ENCODE measurements around the gene ADK. TPM values are rescaled to one million over a fixed set of nuclear protein-coding genes. Genes with fewer than 3 reads are reported as not detected.

ADK gene
- total RNA-seq, 2 donors from 2014 or later = 34.7 to 36.8 TPM

- DNase-seq (no peak), ATAC-seq (no peak)
- H3K9me3 ChIP-seq (ENCODE audit: control insufficient read depth, low read length, poor library complexity, severe bottlenecking) = no peaks in the 10 kb centered on the region
- H3K27ac Mint-ChIP-seq = no peak overlapping the region
- H3K36me3 Mint-ChIP-seq (ENCODE audit: low read depth) = no peaks in the 10 kb centered on the region
- H3K4me3 Mint-ChIP-seq = no peak overlapping the region
- H3K27me3 Mint-ChIP-seq = no peaks in the 10 kb centered on the region
- peaks cover 10% of the 10 kb centered on the region for H3K4me1 Mint-ChIP-seq
Observed at GRCh38 chr10:74610299-74610698, 459.3 kb downstream of the ADK start.

GRCh38 chr10:74612195-74612594 is 461.2 kb downstream of the ADK start:
- Mint-ChIP-seq H3K36me3 (ENCODE audit: low read depth) (no peaks in the 10 kb centered on the region), H3K27ac (no peak overlapping the region), H3K4me3 (no peak overlapping the region), H3K4me1 (peaks cover 6% of the 10 kb centered on the region), H3K27me3 (no peaks in the 10 kb centered on the region)
- no peak for DNase-seq
- ATAC-seq = no peak
- H3K9me3 ChIP-seq (ENCODE audit: control insufficient read depth, low read length, poor library complexity, severe bottlenecking) = no peaks in the 10 kb centered on the region

DNA sequence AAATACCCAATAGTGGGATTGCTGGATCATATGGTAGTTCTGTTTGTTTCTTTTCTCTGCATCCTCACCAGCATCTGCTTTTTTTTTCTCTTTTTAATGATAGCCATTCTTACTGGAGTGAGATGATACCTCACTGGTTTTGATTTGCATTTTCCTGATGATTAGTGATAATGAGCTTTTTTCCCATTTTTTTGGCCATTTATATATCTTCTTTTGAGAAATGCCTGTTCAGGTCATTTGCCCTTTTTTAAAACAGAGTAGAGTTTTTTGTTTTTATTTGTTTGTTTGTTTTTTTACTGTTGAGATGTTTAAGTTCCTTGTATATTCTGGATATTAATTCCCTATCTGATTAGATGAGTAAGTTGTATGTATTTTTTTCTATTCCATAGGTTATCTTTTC is 469.6 kb downstream of the ADK start:
- H3K36me3 Mint-ChIP-seq (ENCODE audit: low read depth) = peaks cover 5% of the 10 kb centered on the region

DNA sequence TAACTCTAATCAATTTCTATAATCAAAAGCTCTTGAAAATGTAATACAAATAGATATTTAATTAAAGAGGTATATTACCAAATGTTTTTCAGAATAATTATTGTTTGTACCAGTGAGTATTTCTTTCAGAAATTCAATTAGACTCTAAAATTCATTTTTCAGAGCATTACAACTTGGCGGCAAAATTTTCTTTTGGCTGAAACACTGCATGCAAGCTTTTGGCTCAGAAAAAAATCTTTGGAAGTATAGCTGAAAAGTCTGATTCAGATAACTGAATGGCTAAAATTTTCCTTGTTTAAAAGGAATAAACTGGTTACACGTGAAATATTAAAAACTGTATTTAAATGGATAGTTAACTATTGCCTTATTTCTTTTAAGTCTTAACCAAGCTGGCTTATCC is 472.8 kb downstream of the ADK start:
- no peak for ATAC-seq
- H3K4me1 Mint-ChIP-seq = no peaks in the 10 kb centered on the region
- no peak for DNase-seq
- H3K36me3 Mint-ChIP-seq (ENCODE audit: low read depth) = peaks cover 3% of the 10 kb centered on the region
- H3K27me3 Mint-ChIP-seq = no peaks in the 10 kb centered on the region
- H3K9me3 ChIP-seq (ENCODE audit: control insufficient read depth, low read length, poor library complexity, severe bottlenecking) = no peaks in the 10 kb centered on the region
- no peak overlapping the region for H3K4me3 Mint-ChIP-seq
- H3K27ac Mint-ChIP-seq = no peak overlapping the region

More for the DNA sequence above, 469.6 kb downstream of the ADK start:
- ATAC-seq (no peak), DNase-seq (no peak)
- Mint-ChIP-seq H3K4me1 (no peaks in the 10 kb centered on the region), H3K27ac (no peak overlapping the region), H3K4me3 (no peak overlapping the region), H3K27me3 (no peaks in the 10 kb centered on the region)
- no peaks in the 10 kb centered on the region for H3K9me3 ChIP-seq (ENCODE audit: control insufficient read depth, low read length, poor library complexity, severe bottlenecking)

DNA sequence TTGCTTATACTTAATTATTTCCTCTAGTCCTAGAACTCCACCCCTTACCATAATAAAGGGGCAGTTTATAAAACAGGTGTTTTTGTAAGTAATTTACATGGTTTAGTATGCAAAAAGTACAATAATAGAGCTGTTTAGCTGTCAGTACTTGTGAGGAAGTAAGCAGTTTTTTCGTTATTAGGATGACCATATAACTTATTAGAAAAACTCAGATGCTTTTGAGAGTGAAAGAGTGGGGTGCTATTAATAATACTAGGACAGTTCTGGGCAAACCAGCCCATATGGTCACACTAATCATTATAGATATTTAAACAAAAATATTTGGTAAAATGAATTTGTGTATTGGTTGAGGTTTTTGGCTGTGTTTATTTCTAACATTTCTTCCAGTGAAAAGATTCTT is 473.5 kb downstream of the ADK start:
- H3K27me3 Mint-ChIP-seq = no peaks in the 10 kb centered on the region
- DNase-seq (no peak), ATAC-seq (no peak)
- no peaks in the 10 kb centered on the region for H3K4me1 Mint-ChIP-seq
- H3K27ac Mint-ChIP-seq = no peak overlapping the region
- H3K9me3 ChIP-seq (ENCODE audit: control insufficient read depth, low read length, poor library complexity, severe bottlenecking) = no peaks in the 10 kb centered on the region
- H3K36me3 Mint-ChIP-seq (ENCODE audit: low read depth) = peaks cover 3% of the 10 kb centered on the region
- no peak overlapping the region for H3K4me3 Mint-ChIP-seq

- Mint-ChIP-seq H3K36me3 (ENCODE audit: low read depth) (peaks cover 6% of the 10 kb centered on the region), H3K27me3 (no peaks in the 10 kb centered on the region), H3K4me1 (no peaks in the 10 kb centered on the region), H3K4me3 (no peak overlapping the region), H3K27ac (no peak overlapping the region)
- no peak for ATAC-seq
- DNase-seq = no peak
- H3K9me3 ChIP-seq (ENCODE audit: control insufficient read depth, low read length, poor library complexity, severe bottlenecking) = no peaks in the 10 kb centered on the region
Observed at GRCh38 chr10:74628136-74628535, 477.1 kb downstream of the ADK start.

- Mint-ChIP-seq H3K4me1 (no peaks in the 10 kb centered on the region), H3K36me3 (ENCODE audit: low read depth) (peaks cover 10% of the 10 kb centered on the region), H3K4me3 (no peak overlapping the region), H3K27ac (no peak overlapping the region), H3K27me3 (no peaks in the 10 kb centered on the region)
- DNase-seq (no peak), ATAC-seq (no peak)
- peaks cover 6% of the 10 kb centered on the region for H3K9me3 ChIP-seq (ENCODE audit: control insufficient read depth, low read length, poor library complexity, severe bottlenecking)
Observed at GRCh38 chr10:74634995-74635536, 484.0 kb downstream of the ADK start.

DNA sequence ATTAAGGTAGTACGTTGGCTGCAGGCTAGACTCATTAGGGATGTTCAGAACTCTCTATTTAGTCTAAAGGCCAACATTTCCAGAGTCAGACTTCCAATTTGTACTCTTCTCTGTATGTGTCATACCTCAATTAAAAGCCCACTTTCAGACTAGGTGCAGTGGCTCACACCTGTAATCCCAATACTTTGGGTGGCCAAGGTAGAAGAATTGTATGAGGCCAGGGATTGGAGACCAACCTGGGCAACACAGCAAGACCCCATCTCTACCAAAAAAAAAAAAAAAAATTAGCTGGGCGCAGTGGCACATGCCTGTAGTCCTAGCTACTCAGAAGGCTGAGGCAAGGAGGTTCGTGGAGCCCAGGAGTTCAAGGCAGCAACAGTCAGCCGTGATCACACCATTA is 484.6 kb downstream of the ADK start:
- Mint-ChIP-seq H3K4me3 (no peak overlapping the region), H3K27ac (no peak overlapping the region), H3K4me1 (no peaks in the 10 kb centered on the region), H3K36me3 (ENCODE audit: low read depth) (peaks cover 10% of the 10 kb centered on the region), H3K27me3 (no peaks in the 10 kb centered on the region)
- H3K9me3 ChIP-seq (ENCODE audit: control insufficient read depth, low read length, poor library complexity, severe bottlenecking) = peaks cover 6% of the 10 kb centered on the region
- ATAC-seq = no peak
- DNase-seq = no peak

- ATAC-seq (no peak), DNase-seq (no peak)
- Mint-ChIP-seq H3K4me3 (no peak overlapping the region), H3K36me3 (ENCODE audit: low read depth) (peaks cover 7% of the 10 kb centered on the region), H3K27me3 (no peaks in the 10 kb centered on the region), H3K4me1 (no peaks in the 10 kb centered on the region), H3K27ac (no peak overlapping the region)
- peaks cover 6% of the 10 kb centered on the region for H3K9me3 ChIP-seq (ENCODE audit: control insufficient read depth, low read length, poor library complexity, severe bottlenecking)
Observed at GRCh38 chr10:74637685-74638084, 486.7 kb downstream of the ADK start.

DNA sequence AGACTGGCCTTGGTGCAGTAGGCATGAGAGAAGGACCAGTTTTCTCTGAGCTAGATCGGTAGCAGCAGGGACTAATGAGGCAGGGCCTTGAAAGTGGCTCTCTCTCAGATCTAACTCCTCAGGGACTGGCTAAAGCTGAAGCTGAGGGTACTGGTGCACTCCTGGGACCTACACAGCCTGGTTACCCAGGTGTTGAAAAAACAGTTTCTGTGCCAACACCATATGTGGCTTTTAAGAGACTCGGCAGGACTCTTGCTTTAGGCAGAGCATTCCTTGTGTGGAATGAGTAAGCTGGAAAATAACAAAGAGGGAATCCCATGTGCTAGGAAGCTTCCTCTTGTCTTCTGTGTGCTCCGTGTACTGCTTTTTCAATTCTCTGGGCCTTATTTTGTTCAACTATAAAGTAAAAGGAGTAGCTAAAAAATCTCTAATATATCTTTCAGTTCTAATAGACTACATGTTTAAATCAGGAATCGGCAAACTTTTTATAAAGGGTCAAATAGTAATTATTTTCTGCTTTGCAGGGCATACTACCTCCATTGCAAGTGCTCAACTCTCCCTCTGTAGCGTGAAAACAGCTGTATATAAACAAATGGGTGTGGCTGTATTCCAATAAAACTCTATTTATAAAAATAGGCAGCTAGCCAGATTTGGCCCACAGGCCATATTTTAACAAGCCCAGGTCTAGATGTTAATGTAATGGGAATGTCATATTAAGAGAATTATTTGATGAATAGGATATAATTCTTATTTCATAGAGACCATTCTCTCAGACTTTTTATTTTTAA is 489.3 kb downstream of the ADK start:
- peaks cover under 1% of the 10 kb centered on the region for H3K9me3 ChIP-seq (ENCODE audit: control insufficient read depth, low read length, poor library complexity, severe bottlenecking)
- Mint-ChIP-seq H3K4me3 (no peak overlapping the region), H3K27ac (no peak overlapping the region), H3K36me3 (ENCODE audit: low read depth) (peaks cover 10% of the 10 kb centered on the region), H3K27me3 (no peaks in the 10 kb centered on the region), H3K4me1 (peaks cover 2% of the 10 kb centered on the region)
- DNase-seq = no peak
- ATAC-seq = no peak

DNA sequence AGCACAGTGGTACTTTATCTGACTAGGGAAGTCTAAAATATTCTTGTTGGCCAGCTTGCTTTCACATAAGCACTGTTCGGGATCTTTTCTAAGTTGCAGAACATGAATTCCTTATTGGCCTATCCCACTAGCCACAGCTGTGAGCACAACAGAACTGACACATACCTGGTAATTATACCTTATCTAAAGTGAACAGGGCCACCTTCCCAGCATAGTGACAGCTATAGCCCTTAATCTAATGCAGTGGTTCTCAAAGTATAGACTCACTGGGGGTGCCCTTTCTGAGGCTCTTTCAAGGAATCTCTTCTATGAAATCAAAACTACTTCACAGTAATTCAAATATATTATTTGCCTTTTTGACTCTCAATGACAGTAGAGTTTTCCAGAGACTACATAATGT is 490.6 kb downstream of the ADK start:
- ATAC-seq = no peak
- H3K36me3 Mint-ChIP-seq (ENCODE audit: low read depth) = peaks cover 8% of the 10 kb centered on the region

DNA sequence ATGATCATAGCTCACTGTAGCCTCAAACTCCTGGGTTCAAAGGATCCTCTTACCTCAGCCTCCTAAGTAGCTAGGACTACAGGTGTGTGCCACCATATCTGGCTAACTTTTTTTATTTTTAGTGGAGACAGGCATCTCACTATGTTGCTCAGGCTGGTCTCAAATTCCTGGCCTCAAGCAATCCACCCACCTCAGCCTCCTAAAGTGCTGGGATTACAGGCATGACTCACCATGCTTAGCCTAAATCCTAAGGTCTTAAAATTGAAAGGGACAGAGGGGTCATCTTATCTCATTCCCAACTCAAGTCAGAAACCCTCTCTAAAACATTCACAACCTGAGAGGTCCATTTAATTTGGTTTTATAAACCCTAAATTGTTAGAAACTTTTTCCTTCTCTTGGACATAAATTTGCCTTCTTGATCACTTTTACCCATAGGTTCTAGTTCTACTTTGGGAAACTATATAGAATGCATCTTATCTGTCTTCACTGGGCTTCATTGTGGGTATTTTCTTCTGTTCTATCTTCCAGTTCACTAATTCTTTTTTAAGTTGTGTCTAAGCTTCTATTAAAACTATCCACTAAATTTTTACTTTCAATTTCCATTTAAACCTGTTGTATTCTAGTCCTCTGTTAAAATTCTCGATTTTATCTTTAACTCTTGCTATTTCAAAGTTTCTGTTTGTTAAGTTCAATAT is 492.0 kb downstream of the ADK start:
- no peak for DNase-seq
- Mint-ChIP-seq H3K27me3 (no peaks in the 10 kb centered on the region), H3K4me1 (peaks cover 2% of the 10 kb centered on the region), H3K4me3 (no peak overlapping the region), H3K27ac (no peak overlapping the region), H3K36me3 (ENCODE audit: low read depth) (peaks cover 8% of the 10 kb centered on the region)
- no peaks in the 10 kb centered on the region for H3K9me3 ChIP-seq (ENCODE audit: control insufficient read depth, low read length, poor library complexity, severe bottlenecking)
- ATAC-seq = no peak

More for the DNA sequence above, 490.6 kb downstream of the ADK start:
- H3K9me3 ChIP-seq (ENCODE audit: control insufficient read depth, low read length, poor library complexity, severe bottlenecking) = no peaks in the 10 kb centered on the region
- H3K4me1 Mint-ChIP-seq = peaks cover 2% of the 10 kb centered on the region
- H3K27ac Mint-ChIP-seq = no peak overlapping the region
- H3K4me3 Mint-ChIP-seq = no peak overlapping the region
- H3K27me3 Mint-ChIP-seq = no peaks in the 10 kb centered on the region
- DNase-seq = no peak

DNA sequence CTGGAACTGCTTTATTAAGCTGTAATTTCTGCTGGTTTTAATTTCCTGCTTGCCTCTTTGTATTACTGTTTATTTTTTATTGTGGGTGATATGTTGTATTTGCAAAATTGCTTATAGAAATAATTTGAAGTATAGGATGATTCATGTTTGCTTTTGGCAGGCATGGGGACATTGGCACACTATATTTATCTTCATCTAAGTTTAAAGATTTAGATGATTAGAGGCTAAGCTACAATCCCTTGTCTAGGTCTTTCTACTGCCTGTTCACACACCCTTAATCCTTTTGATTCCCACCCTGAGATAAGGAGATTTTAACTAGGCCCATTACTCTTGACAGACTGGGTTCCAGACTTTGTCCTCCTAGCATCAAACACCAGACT is 492.6 kb downstream of the ADK start:
- H3K27ac Mint-ChIP-seq = no peak overlapping the region
- no peak overlapping the region for H3K4me3 Mint-ChIP-seq
- peaks cover 2% of the 10 kb centered on the region for H3K4me1 Mint-ChIP-seq
- no peaks in the 10 kb centered on the region for H3K9me3 ChIP-seq (ENCODE audit: control insufficient read depth, low read length, poor library complexity, severe bottlenecking)
- DNase-seq (no peak), ATAC-seq (no peak)
- H3K27me3 Mint-ChIP-seq = no peaks in the 10 kb centered on the region
- peaks cover 8% of the 10 kb centered on the region for H3K36me3 Mint-ChIP-seq (ENCODE audit: low read depth)

Measured in T-helper 17 cell (primary cell).